Measurements from ENCODE around the gene ROBO1. TPM values are rescaled to one million over a fixed set of nuclear protein-coding genes. Genes with fewer than 3 reads are reported as not detected.
A peak's percentile ranks its signal among the peaks of the same experiment; 100 is the strongest.

ROBO1 gene
- total and polyA plus RNA-seq, 2 experiments from 2014 or later = 18.8 to 31.9 TPM

DNA sequence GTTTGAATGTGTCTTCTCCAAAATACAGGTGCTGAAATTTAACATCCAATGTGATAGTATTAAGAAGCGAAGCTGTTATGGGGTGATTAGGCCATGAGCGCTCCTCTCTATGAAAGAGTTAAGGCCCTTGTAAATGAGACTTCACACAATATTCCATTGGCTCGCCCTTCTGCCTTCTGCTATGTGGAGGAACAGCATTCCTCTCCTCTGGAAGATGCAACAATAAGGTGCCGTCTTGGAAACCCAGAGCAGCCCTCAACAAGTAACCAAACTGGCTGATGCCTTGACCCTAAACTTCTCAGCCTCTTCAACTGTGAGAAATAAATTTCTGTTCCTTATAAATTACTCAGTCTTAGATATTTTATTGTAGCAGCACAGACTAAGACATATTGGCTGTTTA, 874.6 kb downstream of the ROBO1 start:
- peaks cover 3% of the 10 kb centered on the region; the same call in 1 of the 2 replicates for H3K79me2 ChIP-seq (ENCODE audit: insufficient read depth)
- DNase-seq = no peak
- WGBS, 2 experiments (ENCODE audit: low coverage in 1 of 2, low lambda C conversion rate in 2 of 2, missing lambda C conversion rate in 2 of 2) = 93 to 99% methylated on average over 4 of the region's 4 CpGs
- H3K27me3 ChIP-seq (replicated peaks; ENCODE audit: insufficient read depth) = no peaks in the 10 kb centered on the region
- peaks cover 4% of the 10 kb centered on the region; the same call in 1 of the 2 replicates for H4K20me1 ChIP-seq (ENCODE audit: insufficient read depth)
- no peak for TF ChIP-seq EZH2phosphoT487 (IDR thresholded peaks at IDR 0.05; ENCODE audit: insufficient read depth, low read depth)
- TF ChIP-seq EZH2 (IDR thresholded peaks at IDR 0.05; ENCODE audit: insufficient read depth, poor library complexity, severe bottlenecking) = no peak
- H3F3A ChIP-seq (ENCODE audit: insufficient read depth) = peaks cover 18% of the 10 kb centered on the region; the same call in 1 of the 2 replicates
- H3K9me2 ChIP-seq (ENCODE audit: insufficient read depth) = no peaks in the 10 kb centered on the region
- no peak overlapping the region for H3K4me3 ChIP-seq
- no peaks in the 10 kb centered on the region for H3K36me3 ChIP-seq (ENCODE audit: low read depth)
- in situ Hi-C loops (cut with MboI) = no loop called here
- H3K9ac ChIP-seq = no peak overlapping the region
- H3K4me2 ChIP-seq (ENCODE audit: unreplicated experiment) = no peak overlapping the region
- no peaks in the 10 kb centered on the region for H3K9me3 ChIP-seq (ENCODE audit: low read depth)
- H3K4me1 ChIP-seq (ENCODE audit: insufficient read depth) = peaks cover 10% of the 10 kb centered on the region; the same call in 1 of the 2 replicates
- H2AFZ ChIP-seq = no peak overlapping the region
- H3K27ac ChIP-seq = no peak overlapping the region

GRCh38 chr3:78889348-78889747, 878.5 kb downstream of the ROBO1 start:
- Histone ChIP-seq H3K4me3 (no peak overlapping the region), H3K27ac (no peak overlapping the region), H3K27me3 (replicated peaks; ENCODE audit: insufficient read depth) (no peaks in the 10 kb centered on the region), H3K9me2 (ENCODE audit: insufficient read depth) (no peaks in the 10 kb centered on the region), H4K20me1 (ENCODE audit: insufficient read depth) (no peaks in the 10 kb centered on the region), H3F3A (ENCODE audit: insufficient read depth) (peaks cover 28% of the 10 kb centered on the region; the same call in 1 of the 2 replicates), H3K4me1 (ENCODE audit: insufficient read depth) (peaks cover 19% of the 10 kb centered on the region), H3K36me3 (ENCODE audit: low read depth) (no peaks in the 10 kb centered on the region), H3K9me3 (ENCODE audit: low read depth) (no peaks in the 10 kb centered on the region), H3K79me2 (ENCODE audit: insufficient read depth) (peaks cover 3% of the 10 kb centered on the region; the same call in 1 of the 2 replicates), H3K4me2 (ENCODE audit: unreplicated experiment) (no peak overlapping the region), H2AFZ (no peak overlapping the region), H3K9ac (no peak overlapping the region)
- TF ChIP-seq EZH2 (IDR thresholded peaks at IDR 0.05; ENCODE audit: insufficient read depth, poor library complexity, severe bottlenecking) (no peak), EZH2phosphoT487 (IDR thresholded peaks at IDR 0.05; ENCODE audit: insufficient read depth, low read depth) (no peak)
- in situ Hi-C loops (cut with MboI) = no loop called here
- WGBS, 2 experiments (ENCODE audit: low coverage in 1 of 2, low lambda C conversion rate in 2 of 2, missing lambda C conversion rate in 2 of 2) = 52 to 59% methylated on average over 4 of the region's 4 CpGs
- no peak for DNase-seq

DNA sequence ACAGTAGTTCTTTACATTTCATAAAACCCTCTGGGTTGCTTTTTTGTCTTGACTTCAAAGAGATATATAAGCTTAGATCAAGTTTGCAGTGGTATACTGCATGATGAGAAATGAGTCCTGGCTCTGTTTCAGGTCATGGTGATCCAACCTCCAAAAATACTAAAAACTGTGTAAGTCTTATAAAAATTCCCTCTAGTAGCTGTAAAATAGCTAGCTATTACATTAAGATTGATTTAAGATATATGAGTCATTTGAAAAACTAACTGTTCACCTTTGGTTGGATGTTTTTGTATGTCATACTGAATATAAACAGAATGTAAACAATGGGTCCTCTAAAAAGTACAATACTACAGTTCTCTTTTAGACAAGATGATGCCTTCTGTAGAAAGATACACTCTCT, 879.2 kb downstream of the ROBO1 start:
- Histone ChIP-seq H3F3A (ENCODE audit: insufficient read depth) (peaks cover 28% of the 10 kb centered on the region; the same call in 1 of the 2 replicates), H3K4me1 (ENCODE audit: insufficient read depth) (peaks cover 19% of the 10 kb centered on the region), H3K27ac (no peak overlapping the region), H3K79me2 (ENCODE audit: insufficient read depth) (peaks cover 3% of the 10 kb centered on the region; the same call in 1 of the 2 replicates), H4K20me1 (ENCODE audit: insufficient read depth) (no peaks in the 10 kb centered on the region), H3K4me2 (ENCODE audit: unreplicated experiment) (no peak overlapping the region), H3K36me3 (ENCODE audit: low read depth) (no peaks in the 10 kb centered on the region), H3K9me2 (ENCODE audit: insufficient read depth) (no peaks in the 10 kb centered on the region), H3K9me3 (ENCODE audit: low read depth) (no peaks in the 10 kb centered on the region), H2AFZ (no peak overlapping the region), H3K27me3 (replicated peaks; ENCODE audit: insufficient read depth) (no peaks in the 10 kb centered on the region), H3K9ac (no peak overlapping the region), H3K4me3 (no peak overlapping the region)
- TF ChIP-seq EZH2 (IDR thresholded peaks at IDR 0.05; ENCODE audit: insufficient read depth, poor library complexity, severe bottlenecking) = no peak
- DNase-seq = no peak
- in situ Hi-C loops (cut with MboI) = no loop called here

DNA sequence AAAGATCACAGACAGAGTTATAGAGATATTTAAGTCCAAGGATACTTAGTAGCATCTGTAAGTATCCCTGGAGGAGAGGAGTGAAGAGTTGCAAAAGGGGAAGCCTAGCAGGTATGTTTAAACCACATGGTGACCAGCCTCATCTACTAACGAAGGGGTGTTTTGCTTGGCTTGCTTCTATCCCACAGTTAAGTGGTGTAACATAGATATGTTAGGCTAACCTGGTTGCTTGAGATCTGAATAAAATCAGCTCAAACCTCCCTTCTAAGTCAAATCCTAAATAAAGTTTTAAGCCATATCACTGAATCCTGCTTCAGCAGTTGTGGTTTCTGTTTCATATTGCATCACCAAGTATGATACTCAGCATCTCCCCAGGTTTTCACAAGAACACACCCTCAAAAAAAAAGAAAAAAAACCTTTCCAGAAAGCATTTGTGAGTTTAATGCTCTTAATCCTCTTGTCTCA, 880.2 kb downstream of the ROBO1 start:
- Histone ChIP-seq H3F3A (ENCODE audit: insufficient read depth) (peaks cover 28% of the 10 kb centered on the region; the same call in 1 of the 2 replicates), H3K9me2 (ENCODE audit: insufficient read depth) (no peaks in the 10 kb centered on the region), H3K27me3 (replicated peaks; ENCODE audit: insufficient read depth) (no peaks in the 10 kb centered on the region), H3K36me3 (ENCODE audit: low read depth) (no peaks in the 10 kb centered on the region), H3K79me2 (ENCODE audit: insufficient read depth) (peaks cover 3% of the 10 kb centered on the region; the same call in 1 of the 2 replicates), H4K20me1 (ENCODE audit: insufficient read depth) (no peaks in the 10 kb centered on the region), H3K4me1 (ENCODE audit: insufficient read depth) (peaks cover 19% of the 10 kb centered on the region), H3K4me3 (no peak overlapping the region), H3K9ac (0 out of 2 replicates have a peak overlapping the region, but pooled peaks have one; percentile 6), H2AFZ (no peak overlapping the region), H3K9me3 (ENCODE audit: low read depth) (no peaks in the 10 kb centered on the region), H3K4me2 (ENCODE audit: unreplicated experiment) (peak overlapping the region; percentile 47), H3K27ac (peak overlapping the region; percentile 37)
- in situ Hi-C loops (cut with MboI) = no loop called here
- WGBS, 2 experiments (ENCODE audit: low coverage in 1 of 2, low lambda C conversion rate in 2 of 2, missing lambda C conversion rate in 2 of 2) = 23 to 31% methylated on average over 1 of the region's 1 CpG
- DNase-seq = peak; percentile 53
- no peak for TF ChIP-seq EZH2 (IDR thresholded peaks at IDR 0.05; ENCODE audit: insufficient read depth, poor library complexity, severe bottlenecking)
- no peak for TF ChIP-seq EZH2phosphoT487 (IDR thresholded peaks at IDR 0.05; ENCODE audit: insufficient read depth, low read depth)
